HTERT RPE-1 (cell line): ENCODE data around the gene REXO1.

Experiments used
- in situ Hi-C: fragments of 300-500 bp; cut with MboI; formaldehyde crosslinking; loops from 4 replicates; pipeline ENCODE4 v1.14.3; 2020; ENCODE audit warnings: low sequenced_read_pairs

The REXO1 gene

DNA sequence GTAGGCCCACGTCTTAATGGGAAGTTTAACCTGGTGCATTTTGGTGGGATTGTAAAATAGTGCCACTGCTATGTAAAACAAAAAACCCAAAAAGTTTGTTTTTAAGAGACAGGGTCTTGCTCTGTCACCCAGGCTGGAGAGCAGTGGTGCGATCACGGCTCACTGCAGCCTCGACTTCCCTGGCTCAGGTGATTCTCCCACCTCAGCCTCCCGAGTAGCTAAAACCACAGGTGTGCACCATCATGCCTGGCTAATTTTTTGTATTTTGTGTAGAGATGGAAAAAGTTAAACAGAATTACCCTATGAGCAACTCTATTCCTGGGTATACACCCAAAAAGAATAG lies 820 bp upstream of the REXO1 start:
- in situ Hi-C loops, result no loop called here

DNA sequence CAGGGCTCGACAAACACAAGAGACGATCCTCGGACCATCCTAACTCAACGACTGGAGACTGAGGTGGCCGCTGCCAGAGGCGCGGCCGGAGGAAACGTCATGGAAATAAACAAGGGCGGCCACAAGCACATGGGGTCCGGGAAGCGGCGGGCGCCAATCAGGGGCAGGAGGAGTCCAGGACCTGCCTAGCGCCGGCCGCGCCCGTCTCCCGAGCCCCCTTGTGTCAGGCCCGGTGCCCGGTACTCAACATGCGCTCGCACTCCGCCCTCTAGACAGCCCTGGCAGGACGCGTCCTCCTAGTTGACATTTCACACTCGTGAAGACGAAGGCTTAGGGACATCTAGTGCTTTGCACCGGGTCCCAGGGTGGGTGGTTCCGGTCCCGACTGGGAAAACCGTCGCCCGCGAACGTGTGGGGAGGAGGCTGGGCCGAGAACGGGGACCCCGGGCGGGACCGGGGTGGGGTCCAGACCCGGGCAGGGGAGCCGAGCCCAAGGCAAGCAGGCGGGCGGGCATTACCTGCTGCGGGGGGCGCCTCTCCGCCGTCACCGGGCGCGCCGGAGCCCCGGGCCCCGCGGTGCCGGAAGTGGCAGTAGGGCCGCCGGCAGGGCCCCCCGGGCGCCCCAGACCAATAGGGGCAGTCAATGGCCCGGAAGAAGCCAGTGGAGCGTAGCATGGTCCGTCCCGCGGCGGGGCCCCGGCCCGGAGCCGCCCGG lies 442 bp downstream of the REXO1 start:
- in situ Hi-C loops, result no loop called here

DNA sequence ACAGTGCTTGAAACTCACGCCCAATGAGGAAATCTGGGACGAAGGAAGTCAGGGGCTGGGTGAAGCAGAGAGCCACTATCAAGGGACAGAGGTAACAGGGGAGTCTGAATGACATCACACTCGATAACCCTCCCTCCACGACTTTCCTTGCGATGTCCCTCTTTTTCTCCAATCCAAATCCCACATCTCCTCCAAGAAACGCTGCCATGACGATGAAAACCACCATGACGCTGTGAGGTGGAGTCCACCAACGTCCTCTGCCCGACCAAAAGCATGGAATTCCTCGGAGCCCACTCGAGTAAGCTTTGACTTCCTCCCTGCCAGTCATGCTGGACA lies 967 bp downstream of the REXO1 start:
- in situ Hi-C loops, result no loop called here

- in situ Hi-C loops, result no loop called here
Observed at GRCh38 chr19:1846517-1847204, 1.6 kb downstream of the REXO1 start.

DNA sequence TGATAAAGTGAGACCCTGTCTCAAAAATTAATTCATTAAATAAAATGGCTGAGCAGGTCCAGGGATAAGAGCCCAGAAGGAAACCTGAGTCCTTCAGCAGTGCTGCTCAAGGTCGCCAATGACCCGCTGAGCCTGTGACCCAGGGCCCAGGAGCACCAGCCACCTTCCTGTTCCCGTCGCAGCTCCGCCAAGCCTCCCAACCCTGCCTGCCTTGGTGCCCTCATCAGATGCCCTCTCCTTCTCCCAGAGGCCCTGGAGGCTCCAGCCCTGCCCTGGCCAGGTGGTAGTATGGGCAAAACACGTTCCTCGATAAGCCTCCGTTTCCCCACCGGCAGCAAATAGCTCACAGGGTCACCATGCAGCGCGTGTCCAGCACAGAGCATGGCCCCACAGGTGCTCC lies 2.6 kb downstream of the REXO1 start:
- in situ Hi-C loops, result no loop called here

GRCh38 chr19:1845125-1845515 lies 3.2 kb downstream of the REXO1 start:
- in situ Hi-C loops, result no loop called here

- in situ Hi-C loops, result no loop called here
Observed at GRCh38 chr19:1844513-1845124, 3.7 kb downstream of the REXO1 start.

GRCh38 chr19:1843646-1844394 lies 4.5 kb downstream of the REXO1 start:
- in situ Hi-C loops, result no loop called here

DNA sequence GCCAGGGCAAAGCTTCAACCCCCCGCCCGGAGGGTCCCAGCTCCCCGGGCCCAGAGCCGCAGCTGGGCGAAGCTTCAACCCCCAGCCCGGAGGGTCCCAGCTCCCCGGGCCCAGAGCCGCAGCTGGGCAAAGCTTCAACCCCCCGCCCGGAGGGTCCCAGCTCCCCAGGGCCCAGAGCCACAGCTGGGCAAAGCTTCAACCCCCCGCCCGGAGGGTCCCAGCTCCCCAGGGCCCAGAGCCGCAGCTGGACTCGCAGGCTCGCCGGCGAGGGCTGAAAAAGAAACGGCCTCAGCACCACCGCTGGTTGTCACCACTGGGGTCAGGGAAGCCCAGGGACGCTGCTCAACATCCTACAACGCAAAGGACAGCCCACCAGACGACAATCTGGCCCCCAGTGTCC lies 5.2 kb downstream of the REXO1 start:
- in situ Hi-C loops, result no loop called here

- in situ Hi-C loops, result no loop called here
Observed at GRCh38 chr19:1841209-1841924, 6.9 kb downstream of the REXO1 start.

GRCh38 chr19:1840541-1841115 lies 7.7 kb downstream of the REXO1 start:
- in situ Hi-C loops, result no loop called here

DNA sequence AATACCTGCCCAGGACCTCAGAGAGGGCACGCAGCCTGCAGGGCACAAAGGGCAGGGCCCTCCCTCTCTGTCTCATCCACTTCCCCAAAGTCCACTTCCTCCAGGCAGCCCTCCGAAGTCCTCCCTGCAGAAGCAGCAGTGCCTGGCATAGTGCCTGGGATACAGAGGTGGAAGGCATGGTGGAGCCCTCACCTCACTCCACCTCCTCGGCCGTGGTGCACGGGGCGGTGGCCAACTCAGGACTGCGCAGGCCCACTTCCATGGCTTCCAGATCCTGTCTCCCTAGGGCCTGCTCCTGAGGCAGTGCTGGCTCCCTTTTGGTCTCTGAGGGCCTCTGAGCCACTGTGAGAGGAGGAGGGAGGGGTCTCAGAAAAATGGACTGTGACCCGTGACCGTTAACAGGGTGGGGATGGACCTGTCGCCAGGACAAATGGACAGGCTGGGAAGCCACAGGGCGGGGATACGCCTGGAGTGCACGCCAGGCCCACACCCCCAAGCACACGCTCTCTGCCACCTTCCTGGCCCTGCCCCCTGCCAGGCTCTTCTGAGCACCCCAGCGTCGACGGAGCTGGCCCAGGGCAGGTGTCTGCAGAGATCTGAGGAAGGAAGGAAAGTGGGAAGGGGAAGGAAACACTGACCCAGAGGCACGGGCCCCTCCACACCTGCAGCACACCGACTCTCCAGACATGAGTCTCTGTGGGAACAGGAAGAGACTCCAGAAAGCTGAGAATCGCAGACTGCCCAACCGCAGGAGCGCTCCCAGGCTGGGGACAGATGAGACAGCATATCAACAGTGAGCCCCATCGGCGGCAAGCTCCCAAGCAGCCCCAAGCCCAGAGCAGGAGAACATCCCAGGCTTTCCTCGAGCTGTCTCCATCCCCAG lies 8.4 kb downstream of the REXO1 start:
- in situ Hi-C loops, result no loop called here

- in situ Hi-C loops, result no loop called here
Observed at GRCh38 chr19:1837625-1838105, 10.6 kb downstream of the REXO1 start.

GRCh38 chr19:1837222-1837565 lies 11.1 kb downstream of the REXO1 start:
- in situ Hi-C loops, result no loop called here

- in situ Hi-C loops, result no loop called here
Observed at GRCh38 chr19:1836458-1837221, 11.6 kb downstream of the REXO1 start.

GRCh38 chr19:1833540-1833939 lies 14.7 kb downstream of the REXO1 start:
- in situ Hi-C loops, result no loop called here

DNA sequence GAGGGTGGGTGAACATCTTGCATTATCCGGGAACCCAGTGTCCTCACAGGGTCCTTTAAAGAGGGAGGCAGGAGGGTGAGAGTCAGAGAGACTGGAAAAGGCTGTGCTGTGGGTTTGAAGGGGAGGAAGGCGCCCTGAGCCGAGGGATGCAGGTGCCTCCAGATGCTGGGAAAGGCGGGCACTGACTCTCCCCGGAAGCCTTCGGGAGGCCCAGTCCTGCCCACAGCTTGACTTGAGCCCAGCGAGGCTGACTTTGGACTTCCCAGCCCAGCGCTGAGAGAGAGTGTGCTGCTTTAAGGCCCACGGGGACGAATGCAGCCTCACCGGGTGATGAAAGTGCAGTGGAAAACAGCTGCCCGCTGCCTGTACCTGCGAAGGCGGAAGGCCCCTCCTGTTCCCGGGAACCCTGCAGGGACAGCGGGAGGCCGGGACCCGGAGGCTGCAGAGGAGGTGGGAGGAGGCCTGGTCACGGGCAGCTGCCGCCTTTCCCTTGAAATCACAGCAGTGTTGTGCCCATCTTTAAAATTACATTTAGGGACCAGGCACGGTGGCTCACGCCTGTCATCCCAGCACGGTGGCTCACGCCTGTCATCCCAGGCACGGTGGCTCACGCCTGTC lies 16.1 kb downstream of the REXO1 start:
- in situ Hi-C loops, result no loop called here

GRCh38 chr19:1830978-1831377 lies 17.3 kb downstream of the REXO1 start:
- in situ Hi-C loops, result no loop called here

DNA sequence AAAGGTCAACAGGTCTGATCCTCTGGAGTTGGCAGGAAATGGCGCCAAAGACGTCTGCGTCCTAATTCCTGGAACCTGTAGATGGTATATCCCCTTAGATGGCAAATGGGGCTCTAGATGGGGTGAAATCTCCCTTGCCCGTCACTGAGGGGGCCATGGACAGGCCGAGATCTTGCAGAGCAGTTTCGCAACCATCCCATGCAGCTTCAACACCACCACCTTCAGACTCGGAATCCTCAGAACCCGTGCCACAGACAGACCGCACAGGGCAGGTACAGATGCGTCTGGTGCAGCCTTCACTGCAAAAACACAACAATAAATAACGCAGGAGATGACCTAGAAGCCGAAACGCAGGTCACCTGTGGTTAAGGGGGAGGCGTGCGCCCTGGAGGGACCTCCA lies 17.7 kb downstream of the REXO1 start:
- in situ Hi-C loops, result no loop called here
